Peyer's patch (tissue), 4 donors: ENCODE data around the gene ATP6V0D1.
A peak's percentile ranks its signal among the peaks of the same experiment; 100 is the strongest.

Experiments used
- POLR2A ChIP-seq, 2 donors: fragments of 450-650 bp; IDR thresholded peaks; one replicate each; pipeline ENCODE4 v1.5.1; 2017; ENCODE audit warnings: antibody characterized with exemption in 2 of 2, mild to moderate bottlenecking in 2 of 2, moderate library complexity in 2 of 2
- TF ChIP-seq, protein P1 (sequence below), 6 experiments: fragments of 450-650 bp in 4 of 6; fragments of 200-600 bp in 2 of 6; sonication (generic) in 1 of 6; IDR thresholded peaks; one replicate each; pipeline ENCODE4 v1.5.1; 2017 to 2019; ENCODE audit warnings: antibody characterized with exemption in 6 of 6, mild to moderate bottlenecking in 3 of 6, moderate library complexity in 1 of 6

GRCh38 chr16:67459066-67459860 lies 21.7 kb downstream of the ATP6V0D1 start:
- TF ChIP-seq, protein P1, sequence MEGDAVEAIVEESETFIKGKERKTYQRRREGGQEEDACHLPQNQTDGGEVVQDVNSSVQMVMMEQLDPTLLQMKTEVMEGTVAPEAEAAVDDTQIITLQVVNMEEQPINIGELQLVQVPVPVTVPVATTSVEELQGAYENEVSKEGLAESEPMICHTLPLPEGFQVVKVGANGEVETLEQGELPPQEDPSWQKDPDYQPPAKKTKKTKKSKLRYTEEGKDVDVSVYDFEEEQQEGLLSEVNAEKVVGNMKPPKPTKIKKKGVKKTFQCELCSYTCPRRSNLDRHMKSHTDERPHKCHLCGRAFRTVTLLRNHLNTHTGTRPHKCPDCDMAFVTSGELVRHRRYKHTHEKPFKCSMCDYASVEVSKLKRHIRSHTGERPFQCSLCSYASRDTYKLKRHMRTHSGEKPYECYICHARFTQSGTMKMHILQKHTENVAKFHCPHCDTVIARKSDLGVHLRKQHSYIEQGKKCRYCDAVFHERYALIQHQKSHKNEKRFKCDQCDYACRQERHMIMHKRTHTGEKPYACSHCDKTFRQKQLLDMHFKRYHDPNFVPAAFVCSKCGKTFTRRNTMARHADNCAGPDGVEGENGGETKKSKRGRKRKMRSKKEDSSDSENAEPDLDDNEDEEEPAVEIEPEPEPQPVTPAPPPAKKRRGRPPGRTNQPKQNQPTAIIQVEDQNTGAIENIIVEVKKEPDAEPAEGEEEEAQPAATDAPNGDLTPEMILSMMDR (IDR thresholded peaks at IDR 0.05): no peak
- peak; percentile 85 to 92 for TF ChIP-seq POLR2A (IDR thresholded peaks at IDR 0.05)
